SK-N-SH (cell line): Measurements from ENCODE around the gene CHCHD3. TPM values are rescaled to one million over a fixed set of nuclear protein-coding genes. Genes with fewer than 3 reads are reported as not detected.

ENCODE experiments used
- CTCF ChIA-PET: fragments of 300-600, 350-600 bp; formaldehyde crosslinking; extraction: SDS; loops from one replicate; lab custom pipeline; 2021; lab: Yijun Ruan, JAX
- POLR2A ChIA-PET: fragments of 350-600 bp; sonication (Branson Sonifier 250); formaldehyde crosslinking; extraction: SDS; loops from one replicate; lab custom pipeline; 2020; ENCODE audit warnings: antibody characterized with exemption, inconsistent platforms; lab: Yijun Ruan, JAX
- DNase-seq: peaks from one replicate; pipeline ENCODE4 v3.0.0; 2012
- H2AFZ ChIP-seq: fragments of 200-600 bp; sonication (generic); 2 replicates; pipeline ENCODE4 v1.8.1; 2016; ENCODE audit warnings: antibody characterized with exemption, mild to moderate bottlenecking, low read depth
- H3F3A ChIP-seq: fragments of 200-600 bp; sonication (generic); replicated peaks from 2 replicates; pipeline ENCODE3; 2016; ENCODE audit warnings: antibody characterized with exemption, mild to moderate bottlenecking; ENCODE audit not compliant: insufficient read depth
- H3K27ac ChIP-seq, 2 experiments: fragments of 200-500 bp in 1 of 2; fragments of 200-600 bp in 1 of 2; sonication (Bioruptor generic) in 1 of 2; sonication (generic), shearing (Covaris generic) in 1 of 2; 2 replicates each; pipeline versions ENCODE4 v1.5.1 to v1.6.1; 2014 to 2016; ENCODE audit warnings: low read depth in 2 of 2, inconsistent platforms in 1 of 2, low read length in 1 of 2, mild to moderate bottlenecking in 1 of 2, mixed read lengths in 1 of 2
- H3K27me3 ChIP-seq: fragments of 200-600 bp; sonication (generic), shearing (Covaris generic); 2 replicates; pipeline ENCODE4 v1.6.1; 2016; ENCODE audit warnings: mixed run types; ENCODE audit not compliant: insufficient read depth
- H3K36me3 ChIP-seq, 2 experiments: fragments of 200-500 bp in 1 of 2; fragments of 200-600 bp in 1 of 2; sonication (Bioruptor generic) in 1 of 2; sonication (generic) in 1 of 2; replicated peaks in 1 of 2; 2 replicates each; pipeline versions ENCODE3 to v1.5.1; 2014 to 2016; ENCODE audit warnings: low read length in 1 of 2, mild to moderate bottlenecking in 1 of 2; ENCODE audit not compliant: insufficient read depth in 2 of 2, control insufficient read depth in 1 of 2
- H3K4me1 ChIP-seq, 2 experiments: fragments of 200-500 bp in 1 of 2; fragments of 200-600 bp in 1 of 2; sonication (Bioruptor generic) in 1 of 2; sonication (generic), shearing (Covaris generic) in 1 of 2; 2 replicates each; pipeline versions ENCODE4 v1.5.1 to v1.6.1; 2014 to 2016; ENCODE audit warnings: low read depth in 1 of 2, low read length in 1 of 2, mixed run types in 1 of 2; ENCODE audit not compliant: insufficient read depth in 2 of 2, control insufficient read depth in 1 of 2
- H3K4me2 ChIP-seq: fragments of 200-600 bp; sonication (generic), shearing (Covaris generic); 2 replicates; pipeline ENCODE4 v1.6.1; 2017; ENCODE audit warnings: mixed run types
- H3K4me3 ChIP-seq, 2 experiments: fragments of 200-500 bp in 1 of 2; fragments of 200-600 bp in 1 of 2; sonication (Bioruptor generic) in 1 of 2; sonication (generic), shearing (Covaris generic) in 1 of 2; 2 replicates each; pipeline versions ENCODE4 v1.5.1 to v1.8.1; 2014 to 2016; ENCODE audit warnings: low read depth in 2 of 2, inconsistent platforms in 1 of 2, low read length in 1 of 2, mild to moderate bottlenecking in 1 of 2, mixed read lengths in 1 of 2, moderate library complexity in 1 of 2
- H3K79me2 ChIP-seq: fragments of 200-600 bp; sonication (generic); 2 replicates; pipeline ENCODE4 v1.8.1; 2017; ENCODE audit warnings: mild to moderate bottlenecking; ENCODE audit not compliant: insufficient read depth
- H3K9ac ChIP-seq: fragments of 200-600 bp; sonication (generic); 2 replicates; pipeline ENCODE4 v1.6.1; 2017; ENCODE audit warnings: mixed run types
- H3K9me2 ChIP-seq: fragments of 200-600 bp; sonication (generic); 2 replicates; pipeline ENCODE4 v1.6.1; 2017; ENCODE audit warnings: mixed run types
- H3K9me3 ChIP-seq: fragments of 200-600 bp; sonication (generic); 2 replicates; pipeline ENCODE4 v1.6.1; 2017; ENCODE audit warnings: mixed run types, mild to moderate bottlenecking, moderate library complexity
- H4K20me1 ChIP-seq: fragments of 200-600 bp; sonication (generic); 2 replicates; pipeline ENCODE4 v1.6.1; 2017; ENCODE audit warnings: mild to moderate bottlenecking, mixed run types; ENCODE audit not compliant: insufficient read depth
- CHD2 ChIP-seq: fragments of 150-350 bp; IDR thresholded peaks from 2 replicates; pipeline ENCODE4 v1.6.1; 2018; ENCODE audit warnings: low read length; ENCODE audit not compliant: partially characterized antibody
- ELF1 ChIP-seq: IDR thresholded peaks from 2 replicates; pipeline ENCODE4 v1.4.0; 2012
- EZH2phosphoT487 ChIP-seq: fragments of 200-600 bp; sonication (generic); IDR thresholded peaks from 2 replicates; pipeline ENCODE4 v1.6.1; 2017; ENCODE audit warnings: low read depth, mixed run types, mild to moderate bottlenecking, antibody characterized with exemption, moderate library complexity, borderline replicate concordance
- FOSL2 ChIP-seq: IDR thresholded peaks from 2 replicates; pipeline ENCODE4 v1.4.0; 2012; ENCODE audit warnings: low read depth, mild to moderate bottlenecking, moderate library complexity, borderline replicate concordance
- FOXM1 ChIP-seq: IDR thresholded peaks from 2 replicates; pipeline ENCODE4 v1.4.0; 2012; ENCODE audit warnings: low read depth, mild to moderate bottlenecking
- GABPA ChIP-seq: IDR thresholded peaks from 2 replicates; pipeline ENCODE4 v1.4.0; 2012; ENCODE audit warnings: low read depth, mild to moderate bottlenecking
- GATA2 ChIP-seq: sonication (generic); formaldehyde crosslinking; IDR thresholded peaks from 2 replicates; pipeline ENCODE4 v1.5.0; 2020; ENCODE audit warnings: mild to moderate bottlenecking, missing genetic modification reagents
- MEF2A ChIP-seq: IDR thresholded peaks from 2 replicates; pipeline ENCODE4 v1.4.0; 2012; ENCODE audit warnings: low read depth, borderline replicate concordance
- MXI1 ChIP-seq: IDR thresholded peaks from 2 replicates; pipeline ENCODE4 v1.6.1; 2012; ENCODE audit warnings: mild to moderate bottlenecking, low read depth, low read length, improper control_type of control experiment
- NRF1 ChIP-seq: IDR thresholded peaks from 2 replicates; pipeline ENCODE4 v1.6.1; 2012; ENCODE audit warnings: low read depth, mild to moderate bottlenecking, low read length
- RAD21 ChIP-seq: IDR thresholded peaks from 2 replicates; pipeline ENCODE4 v1.6.1; 2012; ENCODE audit warnings: mild to moderate bottlenecking, low read length
- RCOR1 ChIP-seq: fragments of 150-350 bp; IDR thresholded peaks from 2 replicates; pipeline ENCODE4 v1.6.1; 2017; ENCODE audit warnings: antibody characterized with exemption, low read length
- SIN3A ChIP-seq: IDR thresholded peaks from 2 replicates; pipeline ENCODE4 v1.6.1; 2012; ENCODE audit warnings: low read depth, mild to moderate bottlenecking, low read length, moderate library complexity, borderline replicate concordance
- TAF1 ChIP-seq: IDR thresholded peaks from 2 replicates; pipeline ENCODE4 v1.6.1; 2012; ENCODE audit warnings: low read depth, mild to moderate bottlenecking, low read length, moderate library complexity, borderline replicate concordance
- TCF12 ChIP-seq: IDR thresholded peaks from 2 replicates; pipeline ENCODE4 v1.4.0; 2012
- YY1 ChIP-seq: IDR thresholded peaks from 2 replicates; pipeline ENCODE4 v1.4.0; 2012; ENCODE audit warnings: low read depth, mild to moderate bottlenecking
- WGBS: methylation state at CpG from one replicate; pipeline ENCODE4 v1.1.6; 2017; ENCODE audit warnings: low lambda C conversion rate; 5-methylcytosine and 5-hydroxymethylcytosine counted together
- polyA plus RNA-seq, 3 experiments: library from polyadenylated mRNA; depleted of rRNA; stranded (reverse); fragments of >200 nt; gene quantifications; 2 replicates each; pipeline ENCODE4 v1.2.3, GENCODE V29; 2012
- TF ChIP-seq, protein P1 (sequence below): fragments of 150-350 bp; IDR thresholded peaks from 2 replicates; pipeline ENCODE4 v1.6.1; 2016; ENCODE audit warnings: mild to moderate bottlenecking, low read depth, low read length
- TF ChIP-seq, protein P2 (sequence below): fragments of 150-350 bp; IDR thresholded peaks from 2 replicates; pipeline ENCODE4 v1.6.1; 2017; ENCODE audit warnings: antibody characterized with exemption, low read length, low read depth, borderline replicate concordance
- TF ChIP-seq, protein P3 (sequence below): IDR thresholded peaks from 2 replicates; pipeline ENCODE4 v1.4.0; 2012; ENCODE audit warnings: low read depth, borderline replicate concordance

Gene CHCHD3
- polyA plus RNA-seq, 1 of the 3 experiments (the other 2 are of a cell fraction), result 97.1 TPM

DNA sequence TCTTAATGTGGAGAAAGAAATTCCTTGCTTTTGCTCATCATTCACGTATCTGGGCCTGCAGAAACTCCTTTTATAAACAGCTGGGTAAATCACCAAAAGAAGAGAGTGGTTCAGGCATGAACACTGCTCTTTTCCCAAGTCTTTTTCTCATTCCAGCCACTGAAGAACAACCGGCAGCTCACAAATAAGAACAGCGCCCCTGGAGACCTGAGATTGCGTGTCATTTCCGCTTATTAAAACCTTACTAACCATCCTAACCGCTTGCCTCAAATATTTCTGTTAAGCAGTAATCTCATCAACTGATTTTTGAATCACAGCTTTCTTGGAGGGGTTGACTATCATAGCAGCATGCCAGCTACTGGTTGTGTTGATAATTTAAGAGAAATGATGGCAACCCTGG, 292.6 kb downstream of the CHCHD3 start:
- no peak overlapping the region for H3K27ac ChIP-seq
- H3K9me2 ChIP-seq, result no peaks in the 10 kb centered on the region
- H3K4me1 ChIP-seq, result peaks cover 0 to 8% of the 10 kb centered on the region in 2 experiments; a peak in 2 of 4 replicates
- H3F3A ChIP-seq, result peaks cover 6% of the 10 kb centered on the region
- H3K36me3 ChIP-seq, result peaks cover 0 to 42% of the 10 kb centered on the region in 2 experiments
- H3K4me3 ChIP-seq, result no peak overlapping the region
- TF ChIP-seq TAF1 (no peak), RCOR1 (no peak), MEF2A (no peak), EZH2phosphoT487 (no peak), MXI1 (no peak), NRF1 (no peak), FOXM1 (no peak), ELF1 (no peak), SIN3A (no peak), RAD21 (no peak), FOSL2 (no peak), GABPA (no peak), TCF12 (no peak), GATA2 (CRISPR knock-in tag) (no peak), CHD2 (no peak), YY1 (no peak)
- TF ChIP-seq, protein P1, sequence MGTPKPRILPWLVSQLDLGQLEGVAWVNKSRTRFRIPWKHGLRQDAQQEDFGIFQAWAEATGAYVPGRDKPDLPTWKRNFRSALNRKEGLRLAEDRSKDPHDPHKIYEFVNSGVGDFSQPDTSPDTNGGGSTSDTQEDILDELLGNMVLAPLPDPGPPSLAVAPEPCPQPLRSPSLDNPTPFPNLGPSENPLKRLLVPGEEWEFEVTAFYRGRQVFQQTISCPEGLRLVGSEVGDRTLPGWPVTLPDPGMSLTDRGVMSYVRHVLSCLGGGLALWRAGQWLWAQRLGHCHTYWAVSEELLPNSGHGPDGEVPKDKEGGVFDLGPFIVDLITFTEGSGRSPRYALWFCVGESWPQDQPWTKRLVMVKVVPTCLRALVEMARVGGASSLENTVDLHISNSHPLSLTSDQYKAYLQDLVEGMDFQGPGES, result no peak
- TF ChIP-seq, protein P2, sequence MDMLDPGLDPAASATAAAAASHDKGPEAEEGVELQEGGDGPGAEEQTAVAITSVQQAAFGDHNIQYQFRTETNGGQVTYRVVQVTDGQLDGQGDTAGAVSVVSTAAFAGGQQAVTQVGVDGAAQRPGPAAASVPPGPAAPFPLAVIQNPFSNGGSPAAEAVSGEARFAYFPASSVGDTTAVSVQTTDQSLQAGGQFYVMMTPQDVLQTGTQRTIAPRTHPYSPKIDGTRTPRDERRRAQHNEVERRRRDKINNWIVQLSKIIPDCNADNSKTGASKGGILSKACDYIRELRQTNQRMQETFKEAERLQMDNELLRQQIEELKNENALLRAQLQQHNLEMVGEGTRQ, result no peak
- TF ChIP-seq, protein P3, sequence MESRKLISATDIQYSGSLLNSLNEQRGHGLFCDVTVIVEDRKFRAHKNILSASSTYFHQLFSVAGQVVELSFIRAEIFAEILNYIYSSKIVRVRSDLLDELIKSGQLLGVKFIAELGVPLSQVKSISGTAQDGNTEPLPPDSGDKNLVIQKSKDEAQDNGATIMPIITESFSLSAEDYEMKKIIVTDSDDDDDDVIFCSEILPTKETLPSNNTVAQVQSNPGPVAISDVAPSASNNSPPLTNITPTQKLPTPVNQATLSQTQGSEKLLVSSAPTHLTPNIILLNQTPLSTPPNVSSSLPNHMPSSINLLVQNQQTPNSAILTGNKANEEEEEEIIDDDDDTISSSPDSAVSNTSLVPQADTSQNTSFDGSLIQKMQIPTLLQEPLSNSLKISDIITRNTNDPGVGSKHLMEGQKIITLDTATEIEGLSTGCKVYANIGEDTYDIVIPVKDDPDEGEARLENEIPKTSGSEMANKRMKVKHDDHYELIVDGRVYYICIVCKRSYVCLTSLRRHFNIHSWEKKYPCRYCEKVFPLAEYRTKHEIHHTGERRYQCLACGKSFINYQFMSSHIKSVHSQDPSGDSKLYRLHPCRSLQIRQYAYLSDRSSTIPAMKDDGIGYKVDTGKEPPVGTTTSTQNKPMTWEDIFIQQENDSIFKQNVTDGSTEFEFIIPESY, result no peak
- WGBS, result 97% methylated on average over 6 of the region's 6 CpGs
- H3K9me3 ChIP-seq, result no peaks in the 10 kb centered on the region
- POLR2A ChIA-PET, result interaction anchor here (0.7 kb wide), 1 partner anchor 14 kb away, joined by 3 read pairs; no protein-coding TSS in a partner anchor
- H3K79me2 ChIP-seq, result no peaks in the 10 kb centered on the region
- H3K9ac ChIP-seq, result no peak overlapping the region
- H3K27me3 ChIP-seq, result no peaks in the 10 kb centered on the region
- no peak overlapping the region for H2AFZ ChIP-seq
- no peak overlapping the region for H3K4me2 ChIP-seq
- CTCF ChIA-PET, result interaction anchor here (0.8 to 1.1 kb wide), 3 partner anchors 8 to 17 kb away, joined by 3 to 4 read pairs (median 4); no protein-coding TSS in a partner anchor
- no peak for DNase-seq
- H4K20me1 ChIP-seq, result no peaks in the 10 kb centered on the region
